Hepatic stellate cell (primary cell): ENCODE data around the gene TRIM46.
"Not testable (repeated sequence)": the region's sequence is repeated elsewhere in the genome, so short reads cannot be mapped to it uniquely, and the experiment has no call there.

Source experiments
- DNase-seq: peaks from one replicate; pipeline ENCODE4 v3.0.0; 2011; ENCODE audit warnings: low spot score

Gene TRIM46

DNA sequence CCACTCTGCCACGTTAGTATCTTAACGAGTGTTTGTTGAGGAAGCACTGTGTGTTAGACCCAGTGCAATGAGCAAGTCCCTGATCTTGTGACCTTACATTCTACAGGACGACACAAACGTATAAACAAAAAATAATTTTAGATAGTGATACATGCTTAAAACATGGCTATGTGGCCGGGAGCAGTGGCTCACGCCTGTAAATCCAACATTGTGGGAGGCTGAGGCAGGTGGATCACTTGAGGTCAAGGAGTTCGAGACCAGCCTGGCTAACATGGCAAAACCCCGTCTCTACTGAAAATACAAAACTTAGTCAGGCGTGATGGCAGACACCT lies 54.4 kb downstream of the TRIM46 start:
- no peak for DNase-seq

DNA sequence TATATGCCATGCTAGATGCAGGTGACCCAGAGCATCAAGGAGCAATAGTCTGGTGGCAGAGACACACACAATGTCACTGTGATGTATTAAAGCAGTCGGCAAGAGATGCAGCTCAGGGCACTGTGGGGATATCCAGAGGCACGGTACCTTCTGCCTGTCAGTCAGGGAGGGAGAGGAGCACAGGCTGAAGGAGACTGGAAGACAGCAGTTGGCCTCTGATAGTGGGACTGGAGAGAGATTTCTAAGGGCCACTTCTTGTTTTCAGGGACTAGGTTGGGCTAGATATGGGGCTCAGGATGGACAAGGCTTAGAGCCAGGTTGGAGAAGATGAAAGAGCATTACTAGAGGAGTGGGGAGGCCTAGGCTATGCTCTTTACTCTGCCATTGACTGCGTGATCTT lies 57.7 kb downstream of the TRIM46 start:
- DNase-seq = not testable (repeated sequence)

DNA sequence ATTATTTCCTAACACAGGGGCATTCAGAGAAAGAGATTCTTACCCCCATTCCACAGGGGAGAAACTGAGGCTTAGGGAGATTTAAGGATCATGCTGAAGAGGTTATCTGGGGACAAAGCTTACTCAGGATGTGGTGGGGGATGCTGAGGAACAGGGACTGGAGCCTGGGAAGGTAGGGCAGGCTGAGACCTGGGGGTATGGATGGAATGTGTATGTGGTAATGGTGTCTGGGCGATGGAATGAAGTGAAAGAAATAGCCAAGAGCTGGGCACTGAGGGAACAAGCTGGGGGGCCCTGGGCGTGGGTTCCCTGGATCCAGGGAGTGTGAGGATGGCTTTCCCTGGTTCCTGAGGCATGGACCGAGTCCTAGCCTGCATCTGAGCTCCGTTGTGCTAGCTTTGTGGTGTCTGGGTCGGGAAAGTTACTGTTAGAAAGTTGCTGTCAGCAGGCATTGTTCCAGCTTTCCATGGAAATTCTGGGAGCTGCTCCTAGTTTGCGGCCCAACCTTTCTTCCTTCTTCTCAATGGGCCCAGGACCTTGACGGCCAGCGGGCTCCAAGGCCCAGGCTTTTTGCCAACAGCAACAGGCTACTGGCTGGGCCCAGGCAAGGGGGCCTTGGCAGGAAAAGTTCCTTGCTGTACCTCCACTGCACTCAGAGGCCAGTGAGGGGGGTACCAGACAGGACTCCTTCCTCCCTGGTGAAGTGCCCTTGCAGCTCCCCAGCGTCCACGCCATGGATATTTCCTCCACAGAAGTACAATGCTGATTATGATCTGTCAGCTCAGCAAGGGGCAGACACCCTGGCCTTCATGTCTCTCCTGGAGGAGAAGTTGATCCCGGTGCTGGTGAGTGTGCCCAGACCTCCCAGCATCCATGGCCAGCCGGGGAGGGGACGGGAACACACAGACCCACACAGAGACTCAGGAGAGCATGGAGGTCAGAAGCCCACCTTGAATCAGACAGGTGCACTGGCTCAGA lies 58.6 kb downstream of the TRIM46 start:
- not testable (repeated sequence) for DNase-seq

DNA sequence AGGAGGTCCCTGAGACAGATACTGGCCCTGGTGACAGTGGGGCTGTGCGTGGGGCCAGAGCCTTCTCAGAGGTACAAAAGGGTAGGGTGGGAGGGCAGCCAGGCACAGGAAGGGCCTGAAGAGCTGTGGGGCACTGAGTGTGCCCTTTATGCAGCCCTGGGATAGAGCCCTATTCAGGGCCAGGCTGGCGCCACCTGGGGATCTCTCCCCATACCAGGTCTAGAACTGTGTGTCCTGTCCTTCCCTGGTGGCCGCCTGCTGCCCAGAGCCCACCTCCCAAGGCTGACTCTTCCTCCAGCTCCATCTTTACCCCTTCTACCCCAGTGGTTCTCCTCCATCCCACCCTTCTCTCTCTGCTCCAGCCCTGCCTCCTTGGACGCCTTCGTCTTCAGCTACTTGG lies 59.9 kb downstream of the TRIM46 start:
- DNase-seq = not testable (repeated sequence)
